ENCODE measurements around the gene TREM2.
"Not testable (repeated sequence)": the region's sequence is repeated elsewhere in the genome, so short reads cannot be mapped to it uniquely, and the experiment has no call there.

Gene TREM2

DNA sequence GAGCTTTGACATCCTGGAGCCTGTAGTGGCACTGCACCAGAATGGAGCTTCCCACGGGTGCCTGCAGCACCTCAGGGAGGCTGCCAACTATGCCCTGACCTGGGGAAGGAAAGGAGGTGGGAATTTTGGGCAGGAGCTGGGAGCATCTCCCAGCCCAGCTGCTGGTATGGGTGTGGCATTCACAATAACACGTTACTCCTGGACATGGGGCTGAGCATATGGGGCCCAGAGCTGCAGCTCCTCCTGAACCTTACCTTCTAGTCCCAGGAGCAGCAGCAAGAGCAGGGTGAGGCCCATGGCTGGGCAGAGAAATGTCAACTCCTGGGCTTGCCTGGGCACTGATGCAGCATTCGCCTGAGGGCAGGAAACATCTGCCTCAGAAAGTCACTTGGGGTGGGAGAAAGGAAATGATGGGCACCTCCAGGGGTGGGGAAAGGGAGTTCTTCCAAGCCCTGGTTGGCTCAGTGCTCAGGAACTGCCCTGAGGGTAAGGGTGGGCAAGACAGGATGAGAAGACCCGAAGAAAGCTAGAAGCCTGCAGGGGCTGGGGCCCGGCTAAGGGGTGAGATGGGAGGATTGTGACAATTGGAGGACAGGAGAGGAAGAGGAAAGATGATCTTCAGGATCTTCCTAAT lies 8.8 kb downstream of the TREM2 start, which contains the start of gene TREML1:
Gene TREML1 (minus strand): TSS at position 356 of the 634 bp plus-strand sequence. CDS start 59 bp downstream, at position 297.
- no peak for DNase-seq (ENCODE audit: low read depth in 2 of 2)

DNA sequence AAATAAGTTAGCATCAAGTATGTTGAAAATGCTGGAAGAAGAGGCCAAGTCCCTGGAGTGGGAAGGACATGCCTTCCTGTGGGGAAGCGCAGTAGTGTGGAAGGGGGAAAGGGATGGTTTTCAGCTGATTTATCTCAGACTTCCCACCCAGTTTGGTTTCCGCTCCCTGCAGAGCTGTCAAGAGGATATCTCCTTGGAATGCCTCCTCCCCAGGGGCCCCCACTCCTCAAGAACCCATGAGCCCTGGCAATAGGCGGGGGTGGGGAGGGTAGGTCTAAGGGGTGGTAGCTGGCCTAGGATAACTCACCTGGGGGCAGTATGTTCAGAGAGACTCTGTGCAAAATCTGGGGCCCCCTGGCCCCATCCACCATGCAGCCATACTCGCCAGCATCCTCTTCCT lies 9.5 kb downstream of the TREM2 start:
- DNase-seq (ENCODE audit: low read depth in 2 of 2): no peak

DNA sequence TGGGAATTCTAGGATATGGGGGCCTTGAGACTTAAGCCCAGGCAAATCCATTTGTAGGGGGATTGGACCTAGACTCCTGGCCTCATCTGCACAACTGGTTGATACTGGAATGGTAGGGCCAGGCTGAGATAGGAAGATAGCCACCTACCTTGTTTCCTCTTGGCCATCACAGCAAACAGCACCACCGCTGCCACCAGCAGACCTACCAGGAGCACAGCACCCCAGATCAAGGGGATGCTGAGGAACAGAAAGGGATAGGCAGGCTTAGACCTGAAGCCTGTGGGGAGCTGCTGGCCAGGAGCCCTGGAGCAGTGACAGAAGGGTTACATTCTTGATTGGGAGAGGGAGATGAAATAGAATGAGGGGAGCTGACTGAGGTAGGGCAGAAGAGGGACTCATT lies 12.2 kb downstream of the TREM2 start:
- no peak for DNase-seq (ENCODE audit: low read depth in 2 of 2)

DNA sequence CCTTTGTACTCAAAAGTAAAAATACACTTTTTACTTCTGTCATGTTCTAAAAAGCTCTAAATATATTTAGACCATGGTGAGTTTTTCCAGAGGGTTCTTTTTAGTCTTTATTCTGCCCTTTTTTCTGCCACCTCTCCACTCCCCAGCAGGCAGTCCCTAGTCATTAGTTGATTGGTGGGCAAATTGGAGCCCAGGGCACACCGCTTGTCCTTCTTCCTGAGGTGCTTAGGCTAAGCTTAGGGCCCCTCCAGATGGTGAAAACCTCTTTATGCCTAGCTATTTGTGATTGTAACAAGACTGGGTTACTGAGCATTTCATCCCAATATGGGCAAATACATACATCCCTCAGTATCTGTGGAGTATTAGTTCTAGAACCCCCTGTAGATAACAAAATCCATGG lies 15.0 kb downstream of the TREM2 start:
- DNase-seq (ENCODE audit: low read depth in 2 of 2): no peak

DNA sequence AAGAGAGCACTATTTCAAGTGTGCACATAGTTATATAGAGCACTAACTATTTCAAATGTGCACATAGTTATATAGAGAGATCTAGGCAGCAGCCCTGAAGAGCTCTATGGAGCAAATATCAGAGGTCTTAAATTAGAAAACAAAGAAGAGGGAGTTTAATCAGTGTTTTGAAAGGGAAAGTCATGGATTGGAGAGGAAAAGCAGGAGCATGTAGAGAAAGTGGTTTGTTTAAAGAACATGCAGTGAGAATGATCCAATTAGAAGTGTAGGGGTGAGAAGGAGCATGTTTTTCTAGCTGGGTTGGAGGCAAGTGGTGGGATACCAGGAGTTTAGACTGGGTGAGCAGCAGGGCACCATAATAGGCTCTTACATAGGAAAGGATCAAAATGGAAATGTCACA lies 26.0 kb downstream of the TREM2 start:
- no peak for DNase-seq (ENCODE audit: low read depth in 2 of 2)

DNA sequence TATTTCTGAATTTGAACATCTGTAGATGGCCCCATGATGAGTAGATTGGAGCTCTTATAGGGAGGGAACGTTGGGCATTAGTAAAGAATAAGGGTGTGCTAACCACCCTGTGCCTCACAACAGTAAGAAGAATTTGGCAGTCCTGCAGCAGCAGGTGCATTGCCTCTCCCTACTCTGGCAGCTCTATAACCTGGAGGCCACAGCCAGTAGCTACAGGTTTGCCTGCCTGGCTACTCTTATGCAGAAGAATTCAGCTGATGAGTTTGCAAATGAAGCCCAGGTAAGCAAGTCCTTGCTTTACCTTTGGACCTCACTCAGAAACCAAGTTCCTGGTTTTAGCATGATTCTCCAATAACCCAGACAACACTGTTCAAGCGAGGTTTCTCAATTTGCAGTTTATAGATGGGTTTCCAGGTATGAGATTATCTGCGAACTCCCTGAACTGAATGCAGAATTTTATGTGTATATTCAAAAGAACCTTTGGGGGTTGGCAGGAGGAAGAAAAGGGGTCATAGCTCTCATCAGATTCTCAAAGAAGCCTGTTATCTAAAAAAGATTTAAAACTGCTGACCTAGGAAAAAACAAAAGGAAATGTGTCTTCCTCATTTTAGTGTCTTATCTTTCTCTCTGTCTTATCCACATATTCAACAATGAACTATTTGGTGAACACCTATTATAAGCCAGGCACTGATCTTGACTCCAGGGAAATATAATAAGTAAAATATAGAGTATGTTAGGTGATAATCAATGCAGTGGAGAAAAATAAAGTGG lies 27.7 kb downstream of the TREM2 start:
- no peak for DNase-seq (ENCODE audit: low read depth in 2 of 2)

DNA sequence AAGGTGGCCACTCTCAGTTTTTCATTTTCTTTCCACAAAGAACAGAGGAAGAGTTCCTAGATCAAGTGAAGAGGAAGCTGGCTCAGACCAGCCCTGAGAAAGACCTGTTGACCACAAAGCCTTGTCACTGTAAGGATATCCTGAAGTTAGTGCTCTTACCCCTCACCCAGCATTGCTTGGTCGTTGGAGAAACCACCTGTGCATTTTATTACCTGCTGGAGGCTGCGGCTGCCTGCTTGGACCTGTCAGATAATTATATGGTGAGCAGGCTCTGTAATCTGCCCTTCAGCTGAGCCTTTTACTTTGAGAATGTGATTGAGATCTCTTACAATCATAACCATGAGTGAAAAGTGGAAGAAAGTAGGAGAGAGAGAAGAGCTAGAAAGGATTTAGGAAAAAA lies 30.7 kb downstream of the TREM2 start:
- DNase-seq (ENCODE audit: low read depth in 2 of 2): no peak

DNA sequence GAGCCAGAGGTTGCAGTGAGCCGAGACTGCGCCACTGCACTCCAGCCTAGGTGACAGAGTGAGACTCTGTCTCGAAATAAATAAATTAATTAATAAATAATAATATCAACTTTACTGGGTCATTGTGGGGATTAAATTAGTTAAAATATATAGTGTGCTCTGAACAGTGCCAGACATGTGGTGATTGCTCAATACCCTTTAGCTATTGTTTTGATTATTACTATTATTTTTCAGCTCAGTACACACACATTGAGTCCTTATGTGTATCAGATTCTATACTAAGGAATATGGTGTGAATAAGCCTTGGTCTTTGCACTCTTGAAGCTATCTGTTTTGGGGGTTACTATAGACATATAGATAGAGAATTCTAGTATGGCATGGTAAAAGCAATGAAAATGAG lies 37.6 kb downstream of the TREM2 start:
- DNase-seq (ENCODE audit: low read depth in 2 of 2): no peak

DNA sequence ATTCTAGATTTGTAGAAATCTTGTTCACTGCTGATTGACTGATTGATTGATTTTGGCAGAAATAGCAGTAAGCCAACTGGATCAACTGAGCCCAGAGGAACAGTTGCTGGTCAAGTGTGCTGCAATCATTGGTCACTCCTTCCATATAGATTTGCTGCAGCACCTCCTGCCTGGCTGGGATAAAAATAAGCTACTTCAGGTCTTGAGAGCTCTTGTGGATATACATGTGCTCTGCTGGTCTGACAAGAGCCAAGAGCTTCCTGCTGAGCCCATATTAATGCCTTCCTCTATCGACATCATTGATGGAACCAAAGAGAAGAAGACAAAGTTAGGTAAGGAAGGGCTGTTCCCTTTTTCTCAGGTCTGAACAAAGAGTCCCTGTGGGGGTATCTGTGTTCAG lies 40.0 kb downstream of the TREM2 start:
- DNase-seq (ENCODE audit: low read depth in 2 of 2): no peak

DNA sequence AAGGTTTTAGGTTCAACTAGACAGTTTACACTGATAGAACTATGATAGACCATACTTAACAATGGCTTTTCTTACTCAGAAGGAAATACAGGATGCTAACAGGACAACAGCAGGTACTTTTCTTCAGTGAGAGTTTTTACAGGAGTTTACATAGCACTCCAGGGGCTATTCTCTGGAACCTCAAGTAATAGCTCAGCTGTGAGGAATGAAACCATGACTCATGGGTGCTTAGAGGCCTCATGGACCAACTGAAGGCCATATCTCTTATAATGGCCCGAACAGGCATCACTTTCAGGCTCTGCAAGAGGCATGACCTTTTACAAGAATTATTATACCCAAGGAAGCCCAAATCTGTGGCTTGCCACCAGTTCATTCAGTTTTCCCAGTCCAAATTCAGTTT lies 40.5 kb downstream of the TREM2 start:
- DNase-seq (ENCODE audit: low read depth in 2 of 2): no peak

DNA sequence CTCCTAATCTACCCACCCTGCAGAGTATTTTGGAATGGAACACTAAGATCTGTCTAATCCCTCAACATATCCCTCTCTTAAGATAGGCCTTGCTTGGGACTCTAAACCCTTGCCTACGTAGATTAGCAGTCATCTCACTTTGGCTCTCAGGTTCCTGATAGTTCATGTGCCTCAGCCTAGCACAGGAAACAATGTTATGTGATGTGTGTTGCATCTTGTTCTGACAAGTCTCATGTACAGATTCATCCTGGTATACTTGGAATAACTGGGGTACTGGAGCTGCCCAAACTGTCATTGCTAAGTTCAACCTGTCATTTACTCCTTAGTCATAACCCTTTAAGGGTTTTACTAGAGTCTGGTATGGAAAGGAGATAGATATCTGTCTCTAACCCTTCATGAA lies 42.9 kb downstream of the TREM2 start:
- no peak for DNase-seq (ENCODE audit: low read depth in 2 of 2)

DNA sequence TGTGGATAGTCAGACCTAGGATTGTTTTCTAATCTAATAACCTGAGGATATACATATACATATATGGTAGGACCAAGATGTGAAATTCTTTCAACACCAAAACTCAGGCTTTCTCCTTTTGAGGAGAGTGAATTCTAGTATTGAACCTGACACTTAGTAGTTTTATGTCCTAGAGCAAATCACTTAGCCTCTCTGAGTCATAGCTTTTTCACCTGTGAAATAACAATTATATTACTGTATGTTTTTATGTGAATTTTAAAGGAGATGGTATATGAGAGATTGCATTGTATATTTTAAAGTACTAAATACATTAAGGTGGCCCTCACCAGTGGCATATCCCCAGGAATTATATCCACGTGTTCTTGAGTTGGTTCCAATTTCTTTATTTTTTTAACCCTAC lies 43.4 kb downstream of the TREM2 start:
- no peak for DNase-seq (ENCODE audit: low read depth in 2 of 2)

DNA sequence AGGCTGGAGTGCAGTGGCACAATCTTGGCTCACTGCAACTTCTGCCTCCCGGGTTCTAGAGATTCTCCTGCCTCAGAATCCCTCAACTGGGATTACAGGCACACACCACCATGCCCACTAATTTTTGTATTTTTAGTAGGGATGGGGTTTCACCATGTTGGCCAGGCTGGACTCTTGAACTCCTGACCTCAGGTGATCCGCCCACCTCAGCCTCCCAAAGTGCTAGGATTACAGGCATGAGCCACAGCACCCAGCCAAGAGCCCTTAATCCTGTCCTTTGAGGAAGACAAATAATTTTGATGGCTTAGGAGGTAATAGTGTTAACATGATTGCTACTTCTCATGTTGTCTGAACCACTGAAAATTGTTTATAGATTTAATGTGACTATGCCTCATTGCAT lies 47.9 kb downstream of the TREM2 start:
- not testable (repeated sequence) for DNase-seq (ENCODE audit: low read depth in 2 of 2)

DNA sequence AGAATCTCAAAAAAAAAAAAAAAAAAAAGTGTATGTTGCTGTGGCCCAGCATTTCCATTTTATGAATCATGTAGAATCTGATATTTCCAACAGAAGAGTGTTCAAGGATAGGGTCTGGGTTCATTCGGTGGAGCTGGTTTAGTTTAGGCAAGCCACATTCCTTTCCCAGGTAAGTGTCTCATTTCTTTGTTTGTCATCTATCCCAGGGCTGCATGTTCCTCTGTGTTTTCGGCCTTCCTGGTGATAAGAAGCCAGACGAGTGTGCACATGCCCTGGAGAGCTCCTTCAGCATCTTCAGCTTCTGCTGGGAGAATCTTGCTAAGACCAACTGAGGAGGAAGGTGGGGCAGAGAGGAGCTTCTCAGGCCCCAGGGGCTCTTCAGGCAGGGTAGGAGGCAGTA lies 51.9 kb downstream of the TREM2 start:
- no peak for DNase-seq (ENCODE audit: low read depth in 2 of 2)
